HepG2 (cell line): Measurements from ENCODE around the gene FAM118B. TPM values are rescaled to one million over a fixed set of nuclear protein-coding genes. Genes with fewer than 3 reads are reported as not detected.

Experiments
- AHR ChIP-seq: IDR thresholded peaks from 2 replicates; pipeline ENCODE4 v1.6.1; 2018; ENCODE audit warnings: missing genetic modification reagents, missing compliant biosample characterization
- BCL6 ChIP-seq: IDR thresholded peaks from 2 replicates; pipeline ENCODE4 v1.6.1; 2016; ENCODE audit warnings: missing genetic modification reagents, missing compliant biosample characterization
- HNRNPLL ChIP-seq: fragments of 200-400 bp; formaldehyde crosslinking; IDR thresholded peaks from 2 replicates; pipeline ENCODE4 v1.6.1; 2017; ENCODE audit warnings: mild to moderate bottlenecking, low read depth, low read length; ENCODE audit not compliant: poor library complexity, severe bottlenecking
- KDM3A ChIP-seq: IDR thresholded peaks from 2 replicates; pipeline ENCODE4 v1.6.1; 2018; ENCODE audit warnings: low read depth, missing compliant biosample characterization
- MED8 ChIP-seq: sonication (generic); formaldehyde crosslinking; IDR thresholded peaks from 2 replicates; pipeline ENCODE4 v1.8.1; 2023; ENCODE audit warnings: mild to moderate bottlenecking, missing genetic modification reagents; ENCODE audit not compliant: insufficient replicate concordance
- MEIS2 ChIP-seq: sonication (generic); formaldehyde crosslinking; IDR thresholded peaks from 2 replicates; pipeline ENCODE4 v1.9.0; 2021; ENCODE audit warnings: mild to moderate bottlenecking, missing genetic modification reagents
- NFRKB ChIP-seq: fragments of 450-650 bp; IDR thresholded peaks from 2 replicates; pipeline ENCODE4 v1.6.1; 2017
- NKX3-1 ChIP-seq: sonication (generic); formaldehyde crosslinking; IDR thresholded peaks from 2 replicates; pipeline ENCODE4 v1.5.0; 2020; ENCODE audit warnings: missing genetic modification reagents
- RORA ChIP-seq: sonication (generic); formaldehyde crosslinking; IDR thresholded peaks from 2 replicates; pipeline ENCODE4 v1.5.0; 2020; ENCODE audit warnings: mild to moderate bottlenecking, missing genetic modification reagents, moderate library complexity
- TOE1 ChIP-seq: sonication (generic); formaldehyde crosslinking; IDR thresholded peaks from 2 replicates; pipeline ENCODE4 v1.4.0; 2020; ENCODE audit warnings: mild to moderate bottlenecking, missing genetic modification reagents
- ZFP62 ChIP-seq: sonication (generic); formaldehyde crosslinking; IDR thresholded peaks from 2 replicates; pipeline ENCODE4 v1.4.0; 2020; ENCODE audit warnings: missing genetic modification reagents
- ZNF121 ChIP-seq: sonication (generic); formaldehyde crosslinking; IDR thresholded peaks from 2 replicates; pipeline ENCODE4 v1.5.0; 2020; ENCODE audit warnings: mild to moderate bottlenecking, missing genetic modification reagents
- ZNF282 ChIP-seq: fragments of 450-650 bp; IDR thresholded peaks from 2 replicates; pipeline ENCODE4 v1.6.1; 2018; ENCODE audit not compliant: partially characterized antibody
- ZNF354B ChIP-seq: sonication (generic); formaldehyde crosslinking; IDR thresholded peaks from 2 replicates; pipeline ENCODE4 v1.8.0; 2022; ENCODE audit warnings: mild to moderate bottlenecking, missing genetic modification reagents
- ZNF776 ChIP-seq: sonication (generic); formaldehyde crosslinking; IDR thresholded peaks from 2 replicates; pipeline ENCODE4 v1.4.0; 2020; ENCODE audit warnings: mild to moderate bottlenecking, missing genetic modification reagents
- ZNF784 ChIP-seq: sonication (generic); formaldehyde crosslinking; IDR thresholded peaks from 2 replicates; pipeline ENCODE4 v1.5.1; 2020; ENCODE audit warnings: missing genetic modification reagents, mild to moderate bottlenecking, borderline replicate concordance
- polyA plus RNA-seq, 8 experiments: library from polyadenylated mRNA; depleted of rRNA in 3 of 8; stranded (reverse) in 7 of 8; unstranded in 1 of 8; fragments of >200 nt; fragmentation: Illumina TruSeq in 4 of 8; extraction: Trizol in 4 of 8; gene quantifications; 2 replicates each; pipeline versions ENCODE4 v1.2.1 to v1.2.3, GENCODE V29; 2011 to 2016; ENCODE audit warnings: low read depth in 4 of 8, missing spikeins in 1 of 8, mixed read lengths in 1 of 8; ENCODE audit not compliant: insufficient read depth in 1 of 8
- total RNA-seq, 5 experiments: library from RNA; depleted of rRNA; stranded (reverse); fragments of >200 nt; fragmentation: Illumina TruSeq; extraction: Trizol; gene quantifications; 2 replicates each; pipeline ENCODE4 v1.2.3, GENCODE V29; 2016; ENCODE audit warnings: low read depth in 1 of 5
- TF ChIP-seq, protein P1 (sequence below): sonication (generic); formaldehyde crosslinking; IDR thresholded peaks from 2 replicates; pipeline ENCODE4 v1.4.0; 2020; ENCODE audit warnings: missing genetic modification reagents

Gene FAM118B
- total and polyA plus RNA-seq, 2 of the 13 experiments (the other 11 are each of a cell fraction or from before 2014, with no cell fraction given) = 10.2 to 25.7 TPM

DNA sequence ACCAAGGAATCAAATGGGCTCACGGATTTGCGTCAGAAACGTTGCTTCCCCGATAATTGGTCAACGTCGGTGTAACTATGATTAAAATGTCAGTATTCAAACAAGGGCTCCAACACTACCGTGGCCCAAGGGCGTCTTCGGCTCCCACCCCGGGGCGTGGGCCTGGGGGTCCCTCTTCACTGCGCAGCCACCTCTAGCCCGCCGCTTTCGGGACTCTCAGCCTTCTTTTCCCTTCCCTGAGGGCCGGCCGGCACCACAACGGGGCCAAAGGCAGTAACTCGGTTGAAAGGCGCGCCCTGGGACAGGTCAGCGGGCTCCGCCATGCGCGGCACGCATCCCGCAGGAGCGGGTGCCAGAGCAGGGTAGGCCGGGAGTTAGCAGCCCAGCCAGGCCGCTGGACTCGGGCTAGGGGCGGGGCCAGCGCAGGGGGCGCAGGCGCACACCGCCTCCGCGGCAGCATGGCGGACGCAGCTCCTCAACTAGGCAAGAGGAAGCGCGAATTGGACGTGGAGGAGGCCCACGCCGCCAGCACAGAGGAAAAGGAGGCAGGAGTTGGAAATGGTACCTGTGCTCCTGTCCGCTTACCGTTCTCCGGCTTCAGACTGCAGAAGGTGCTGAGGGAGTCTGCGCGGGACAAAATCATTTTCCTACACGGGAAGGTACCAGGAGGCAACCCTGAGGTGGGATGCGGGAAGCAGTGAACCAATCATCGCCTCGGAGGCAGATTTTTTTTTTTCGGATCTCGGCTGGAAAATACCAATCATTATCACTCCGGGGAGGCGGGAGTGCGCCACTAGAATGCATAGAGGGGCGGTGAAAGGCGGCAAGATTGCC lies 92.3 kb downstream of the FAM118B start, which contains the start of gene DCPS (continued):
- TF ChIP-seq ZNF121 (CRISPR knock-in tag) (no peak), AHR (peak; percentile 98; the same call in 1 of the 2 replicates), ZFP62 (CRISPR knock-in tag) (no peak), MEIS2 (CRISPR knock-in tag) (peak; percentile 69), NFRKB (no peak), ZNF282 (no peak), KDM3A (CRISPR knock-in tag) (peak; percentile 76; the same call in 1 of the 2 replicates), MED8 (CRISPR knock-in tag) (peak; percentile 92), RORA (no peak), ZNF784 (CRISPR knock-in tag) (peak; percentile 99), ZNF354B (CRISPR knock-in tag) (no peak), BCL6 (peak; percentile 53), TOE1 (no peak), HNRNPLL (peak; percentile 92), NKX3-1 (CRISPR knock-in tag) (peak; percentile 54; the same call in 1 of the 2 replicates), ZNF776 (CRISPR knock-in tag) (peak; percentile 81)
- TF ChIP-seq, protein P1, sequence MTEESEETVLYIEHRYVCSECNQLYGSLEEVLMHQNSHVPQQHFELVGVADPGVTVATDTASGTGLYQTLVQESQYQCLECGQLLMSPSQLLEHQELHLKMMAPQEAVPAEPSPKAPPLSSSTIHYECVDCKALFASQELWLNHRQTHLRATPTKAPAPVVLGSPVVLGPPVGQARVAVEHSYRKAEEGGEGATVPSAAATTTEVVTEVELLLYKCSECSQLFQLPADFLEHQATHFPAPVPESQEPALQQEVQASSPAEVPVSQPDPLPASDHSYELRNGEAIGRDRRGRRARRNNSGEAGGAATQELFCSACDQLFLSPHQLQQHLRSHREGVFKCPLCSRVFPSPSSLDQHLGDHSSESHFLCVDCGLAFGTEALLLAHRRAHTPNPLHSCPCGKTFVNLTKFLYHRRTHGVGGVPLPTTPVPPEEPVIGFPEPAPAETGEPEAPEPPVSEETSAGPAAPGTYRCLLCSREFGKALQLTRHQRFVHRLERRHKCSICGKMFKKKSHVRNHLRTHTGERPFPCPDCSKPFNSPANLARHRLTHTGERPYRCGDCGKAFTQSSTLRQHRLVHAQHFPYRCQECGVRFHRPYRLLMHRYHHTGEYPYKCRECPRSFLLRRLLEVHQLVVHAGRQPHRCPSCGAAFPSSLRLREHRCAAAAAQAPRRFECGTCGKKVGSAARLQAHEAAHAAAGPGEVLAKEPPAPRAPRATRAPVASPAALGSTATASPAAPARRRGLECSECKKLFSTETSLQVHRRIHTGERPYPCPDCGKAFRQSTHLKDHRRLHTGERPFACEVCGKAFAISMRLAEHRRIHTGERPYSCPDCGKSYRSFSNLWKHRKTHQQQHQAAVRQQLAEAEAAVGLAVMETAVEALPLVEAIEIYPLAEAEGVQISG (CRISPR knock-in tag) = peak; percentile 88
